ENCODE results near the gene KRTAP2-3. TPM values are rescaled to one million over a fixed set of nuclear protein-coding genes. Genes with fewer than 3 reads are reported as not detected.
"Not testable (repeated sequence)": the region's sequence is repeated elsewhere in the genome, so short reads cannot be mapped to it uniquely, and the experiment has no call there.

Gene KRTAP2-3
- total RNA-seq: not detected
- long read RNA-seq: 0 reads

- intact Hi-C loops (cut with DNase I): no loop called here
- ATAC-seq (ENCODE audit: poor library complexity) (no peak), DNase-seq (no peak)
Measured at GRCh38 chr17:41060052-41060604, at the start of gene KRTAP2-3. TSS of gene KRTAP2-3 (minus strand) at chr17:41060114. CDS start at chr17:41060050, 64 bp downstream.

GRCh38 chr17:41108728-41109386, 48.9 kb upstream of the KRTAP2-3 start:
- DNase-seq; ATAC-seq (ENCODE audit: poor library complexity); intact Hi-C loops (cut with DNase I): not testable (repeated sequence)

- intact Hi-C loops (cut with DNase I): no loop called here
- DNase-seq (no peak), ATAC-seq (ENCODE audit: poor library complexity) (no peak)
Measured at GRCh38 chr17:41107941-41108450, 48.1 kb upstream of the KRTAP2-3 start.

GRCh38 chr17:41105347-41105746, 45.4 kb upstream of the KRTAP2-3 start, which contains the start of gene KRTAP4-9:
TSS of gene KRTAP4-9 (plus strand) at chr17:41105389. CDS start at chr17:41105389, 0 bp downstream.
- intact Hi-C loops (cut with DNase I); ATAC-seq (ENCODE audit: poor library complexity); DNase-seq: not testable (repeated sequence)

GRCh38 chr17:41104386-41105038, 44.6 kb upstream of the KRTAP2-3 start:
- DNase-seq; intact Hi-C loops (cut with DNase I); ATAC-seq (ENCODE audit: poor library complexity): not testable (repeated sequence)

- intact Hi-C loops (cut with DNase I): no loop called here
- ATAC-seq (ENCODE audit: poor library complexity) (no peak), DNase-seq (no peak)
Measured at GRCh38 chr17:41103896-41104295, 44.0 kb upstream of the KRTAP2-3 start.

GRCh38 chr17:41101586-41102259, 41.8 kb upstream of the KRTAP2-3 start, which contains the start of gene KRTAP4-16:
TSS of gene KRTAP4-16 (minus strand) at chr17:41102209. CDS start at chr17:41102209, 0 bp downstream.
- intact Hi-C loops (cut with DNase I): no loop called here
- ATAC-seq (ENCODE audit: poor library complexity) (no peak), DNase-seq (no peak)

GRCh38 chr17:41099682-41100480, 40.0 kb upstream of the KRTAP2-3 start:
- ATAC-seq (ENCODE audit: poor library complexity); DNase-seq; intact Hi-C loops (cut with DNase I): not testable (repeated sequence)

GRCh38 chr17:41098481-41098880, 38.6 kb upstream of the KRTAP2-3 start:
- intact Hi-C loops (cut with DNase I): no loop called here
- no peak for DNase-seq
- no peak for ATAC-seq (ENCODE audit: poor library complexity)

- ATAC-seq (ENCODE audit: poor library complexity): no peak
- no peak for DNase-seq
Measured at GRCh38 chr17:41098042-41098441, 38.1 kb upstream of the KRTAP2-3 start, which contains the start of gene KRTAP4-8. TSS of gene KRTAP4-8 (minus strand) at chr17:41098142. CDS start at chr17:41098084, 58 bp downstream.

GRCh38 chr17:41096055-41096454, 36.1 kb upstream of the KRTAP2-3 start:
- intact Hi-C loops (cut with DNase I): no loop called here
- ATAC-seq (ENCODE audit: poor library complexity) (no peak), DNase-seq (no peak)

More at GRCh38 chr17:41098042-41098441, 38.1 kb upstream of the KRTAP2-3 start, which contains the start of gene KRTAP4-8:
- intact Hi-C loops (cut with DNase I): no loop called here

GRCh38 chr17:41088760-41089352, 28.9 kb upstream of the KRTAP2-3 start:
- not testable (repeated sequence) for DNase-seq; ATAC-seq (ENCODE audit: poor library complexity)

GRCh38 chr17:41084100-41084856, 24.4 kb upstream of the KRTAP2-3 start, which contains the start of gene KRTAP4-7:
TSS of gene KRTAP4-7 (plus strand) at chr17:41084150. CDS start at chr17:41084207, 57 bp downstream.
- intact Hi-C loops (cut with DNase I); ATAC-seq (ENCODE audit: poor library complexity): not testable (repeated sequence)

More at GRCh38 chr17:41088760-41089352, 28.9 kb upstream of the KRTAP2-3 start:
- intact Hi-C loops (cut with DNase I): not testable (repeated sequence)

GRCh38 chr17:41083427-41083826, 23.5 kb upstream of the KRTAP2-3 start:
- ATAC-seq (ENCODE audit: poor library complexity); DNase-seq; intact Hi-C loops (cut with DNase I): not testable (repeated sequence)

More at GRCh38 chr17:41084100-41084856, 24.4 kb upstream of the KRTAP2-3 start, which contains the start of gene KRTAP4-7:
- not testable (repeated sequence) for DNase-seq

GRCh38 chr17:41082626-41083025, 22.7 kb upstream of the KRTAP2-3 start:
- DNase-seq: no peak
- no peak for ATAC-seq (ENCODE audit: poor library complexity)
- intact Hi-C loops (cut with DNase I): no loop called here

GRCh38 chr17:41076788-41077187, 16.9 kb upstream of the KRTAP2-3 start:
- no peak for DNase-seq
- ATAC-seq (ENCODE audit: poor library complexity): no peak
- intact Hi-C loops (cut with DNase I): no loop called here

All from Right ventricle myocardium superior (tissue), 1 donor.